ENCODE results near the gene KAT2B. TPM values are rescaled to one million over a fixed set of nuclear protein-coding genes. Genes with fewer than 3 reads are reported as not detected.

The KAT2B gene
- total and polyA plus RNA-seq, 12 donors, result 5.4 to 32.2 (median 20.9) TPM

DNA sequence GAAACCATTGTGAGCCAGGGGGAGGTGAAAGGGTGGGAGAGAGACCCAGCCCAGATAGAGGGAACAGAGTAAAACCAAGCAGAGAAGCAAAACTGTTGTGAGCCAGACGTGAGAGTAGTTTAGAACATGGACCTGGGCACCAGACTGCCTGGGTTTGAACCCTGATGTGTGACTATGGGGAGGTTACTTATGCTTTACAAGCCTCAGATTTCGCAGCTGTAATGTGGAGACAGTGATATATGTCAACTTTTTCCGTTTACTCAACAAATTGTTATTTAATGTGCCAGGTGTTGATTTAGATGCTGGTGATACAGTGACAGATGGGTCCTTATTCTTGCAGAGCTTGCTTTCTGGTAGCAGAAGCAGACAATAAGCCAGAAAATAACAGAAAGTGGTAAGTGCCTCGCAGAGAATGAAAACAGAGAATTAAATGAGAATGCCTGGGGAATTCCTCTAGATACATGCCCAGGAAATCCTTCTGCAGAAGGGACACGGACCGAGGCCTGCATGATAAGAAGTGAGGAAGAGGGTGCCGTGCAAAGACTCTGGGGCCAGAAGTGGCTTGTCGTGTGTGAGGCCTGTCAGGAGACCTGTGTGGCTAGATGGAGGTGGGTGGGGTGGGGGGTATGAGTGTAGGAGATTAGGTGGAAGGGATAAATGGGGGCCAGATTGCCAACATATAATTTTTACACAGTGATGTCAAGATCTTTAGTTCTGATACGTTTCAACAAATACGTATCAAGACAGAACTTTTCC lies 15.0 kb downstream of the KAT2B start:
- H3K36me3 ChIP-seq (replicated peaks in 1 of 2), result no peaks in the 10 kb centered on the region
- TF ChIP-seq, protein P1, sequence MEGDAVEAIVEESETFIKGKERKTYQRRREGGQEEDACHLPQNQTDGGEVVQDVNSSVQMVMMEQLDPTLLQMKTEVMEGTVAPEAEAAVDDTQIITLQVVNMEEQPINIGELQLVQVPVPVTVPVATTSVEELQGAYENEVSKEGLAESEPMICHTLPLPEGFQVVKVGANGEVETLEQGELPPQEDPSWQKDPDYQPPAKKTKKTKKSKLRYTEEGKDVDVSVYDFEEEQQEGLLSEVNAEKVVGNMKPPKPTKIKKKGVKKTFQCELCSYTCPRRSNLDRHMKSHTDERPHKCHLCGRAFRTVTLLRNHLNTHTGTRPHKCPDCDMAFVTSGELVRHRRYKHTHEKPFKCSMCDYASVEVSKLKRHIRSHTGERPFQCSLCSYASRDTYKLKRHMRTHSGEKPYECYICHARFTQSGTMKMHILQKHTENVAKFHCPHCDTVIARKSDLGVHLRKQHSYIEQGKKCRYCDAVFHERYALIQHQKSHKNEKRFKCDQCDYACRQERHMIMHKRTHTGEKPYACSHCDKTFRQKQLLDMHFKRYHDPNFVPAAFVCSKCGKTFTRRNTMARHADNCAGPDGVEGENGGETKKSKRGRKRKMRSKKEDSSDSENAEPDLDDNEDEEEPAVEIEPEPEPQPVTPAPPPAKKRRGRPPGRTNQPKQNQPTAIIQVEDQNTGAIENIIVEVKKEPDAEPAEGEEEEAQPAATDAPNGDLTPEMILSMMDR (IDR thresholded peaks at IDR 0.05), result no peak
- no peak for TF ChIP-seq POLR2A (IDR thresholded peaks at IDR 0.05)
- WGBS, 4 donors, result 51 to 61% (median 59%) methylated on average over 10 of the region's 10 CpGs
- H3K4me1 ChIP-seq (replicated peaks in 1 of 2), result peaks cover 26 to 42% of the 10 kb centered on the region in 2 donors
- intact Hi-C loops (cut with DNase I), result no loop called here
- H3K9me3 ChIP-seq (replicated peaks in 1 of 3), result no peaks in the 10 kb centered on the region
- no peak overlapping the region for H3K4me3 ChIP-seq
- no peak for DNase-seq
- H3K27me3 ChIP-seq, result no peaks in the 10 kb centered on the region
- H3K27ac ChIP-seq, result peak overlapping the region in 3 of 5 donors; percentile 62 to 76 (median 72)

DNA sequence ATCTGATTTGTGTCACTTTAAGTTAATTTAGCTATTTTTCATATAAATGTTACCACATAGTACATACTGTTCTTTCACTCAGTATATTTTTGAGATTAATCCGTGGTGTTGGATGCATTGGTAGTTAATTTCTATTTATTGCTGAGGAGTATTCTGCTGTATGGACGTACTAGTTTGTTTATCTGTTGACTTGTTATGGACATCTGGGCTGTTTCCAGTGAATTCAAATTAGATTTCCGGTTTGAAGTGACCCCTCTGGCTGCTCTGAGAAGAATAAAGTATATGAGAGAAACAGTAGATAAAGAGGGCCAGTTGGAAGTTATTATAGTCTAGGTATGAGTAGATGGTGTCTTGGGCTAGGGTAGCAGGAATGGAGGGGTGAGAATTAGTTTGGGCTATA lies 15.6 kb downstream of the KAT2B start:
- no peaks in the 10 kb centered on the region for H3K9me3 ChIP-seq (replicated peaks in 1 of 3)
- no peak overlapping the region for H3K4me3 ChIP-seq
- H3K4me1 ChIP-seq (replicated peaks in 1 of 2), result peaks cover 26 to 46% of the 10 kb centered on the region in 2 donors
- 61 to 72% (median 68%) methylated on average over 3 of the region's 3 CpGs for WGBS, 4 donors
- H3K27me3 ChIP-seq, result no peaks in the 10 kb centered on the region
- no peak for DNase-seq
- H3K27ac ChIP-seq, result peak overlapping the region in 2 of 5 donors; percentile 72 to 76
- no peak for TF ChIP-seq POLR2A (IDR thresholded peaks at IDR 0.05)
- TF ChIP-seq, protein P1 (IDR thresholded peaks at IDR 0.05), result no peak
- H3K36me3 ChIP-seq (replicated peaks in 1 of 2), result no peaks in the 10 kb centered on the region
- intact Hi-C loops (cut with DNase I), result no loop called here

DNA sequence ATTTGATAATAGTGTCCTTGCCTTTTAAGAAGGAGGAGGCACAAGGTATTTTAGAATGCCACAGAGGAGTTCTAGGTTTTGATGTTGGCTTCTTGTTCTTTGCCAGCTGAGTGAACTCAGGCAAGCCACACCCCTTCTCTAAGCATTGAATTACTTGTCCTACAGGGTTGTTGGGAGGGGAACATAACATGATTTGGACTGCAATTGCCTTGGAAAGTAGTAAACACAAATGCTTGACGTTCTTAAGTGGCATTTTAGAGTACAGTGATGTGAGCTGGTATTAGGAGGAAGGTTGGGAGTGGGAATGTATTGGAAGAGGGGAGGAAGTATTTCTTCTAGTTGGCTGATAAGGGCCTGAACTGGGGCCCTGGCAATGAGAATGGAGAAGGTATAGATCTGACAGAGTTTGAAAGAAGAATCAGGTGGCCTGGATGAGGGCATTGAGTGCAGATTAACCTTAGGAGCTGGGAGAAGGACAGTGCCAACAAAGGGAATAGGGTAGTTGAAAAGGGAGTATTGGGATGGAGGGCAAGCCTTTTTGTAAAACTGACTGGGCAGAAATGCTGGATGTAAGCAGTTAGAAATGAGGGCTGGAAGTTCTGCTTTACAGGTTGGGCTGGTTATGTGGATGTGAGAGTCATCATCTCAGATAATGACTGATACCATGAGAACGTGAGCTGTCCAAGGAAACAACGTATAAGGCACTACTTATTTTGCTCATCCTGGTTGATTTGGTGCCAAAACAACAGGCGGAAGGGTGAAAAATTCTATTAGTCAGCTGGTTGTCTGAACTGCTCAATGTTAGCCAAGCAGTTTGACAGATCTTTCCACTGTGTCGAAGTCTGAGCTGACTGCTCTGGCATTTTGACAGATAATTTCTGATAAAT lies 16.7 kb downstream of the KAT2B start:
- Histone ChIP-seq H3K27me3 (no peaks in the 10 kb centered on the region), H3K4me3 (no peak overlapping the region), H3K9me3 (replicated peaks in 1 of 3) (no peaks in the 10 kb centered on the region), H3K4me1 (replicated peaks in 1 of 2) (peaks cover 26 to 52% of the 10 kb centered on the region in 2 donors), H3K36me3 (replicated peaks in 1 of 2) (no peaks in the 10 kb centered on the region), H3K27ac (peak overlapping the region in 4 of 5 donors; percentile 15 to 72 (median 40))
- WGBS, 4 donors, result 15 to 28% (median 22%) methylated on average over 5 of the region's 5 CpGs
- TF ChIP-seq, protein P1 (IDR thresholded peaks at IDR 0.05), result no peak
- no peak for TF ChIP-seq POLR2A (IDR thresholded peaks at IDR 0.05)
- intact Hi-C loops (cut with DNase I), result no loop called here
- peak in 5 of 7 donors; percentile 25 to 68 (median 51) for DNase-seq

DNA sequence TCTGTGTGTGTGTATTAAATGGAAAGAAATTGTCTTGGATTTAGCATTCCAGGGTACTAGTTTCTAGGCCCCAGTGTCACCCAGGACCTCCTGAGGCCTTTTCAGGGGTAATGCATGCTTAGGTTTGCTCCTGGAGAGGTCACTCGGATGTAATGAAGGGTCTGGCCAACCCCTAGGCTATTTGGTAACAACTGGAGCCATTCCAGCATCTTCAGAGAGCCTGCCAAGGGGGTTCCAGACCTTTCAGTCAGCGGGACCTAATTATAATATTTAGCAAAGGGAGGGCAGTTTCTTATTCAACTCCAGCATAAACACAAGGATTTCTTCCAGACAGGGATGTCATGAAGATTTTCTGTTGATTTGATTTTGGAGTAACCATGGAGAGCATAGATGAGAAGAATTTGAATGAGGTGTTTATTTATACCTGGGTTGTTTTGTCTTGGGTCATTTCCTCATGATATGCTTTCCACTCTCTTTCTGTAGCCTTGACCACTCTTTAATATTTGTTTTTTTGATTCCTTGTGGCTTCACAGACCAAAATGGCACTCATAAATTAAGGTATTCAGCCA lies 17.4 kb downstream of the KAT2B start:
- WGBS, 4 donors, result 36 to 64% (median 56%) methylated on average over 2 of the region's 2 CpGs
- Histone ChIP-seq H3K4me1 (replicated peaks in 1 of 2) (peaks cover 26 to 52% of the 10 kb centered on the region in 2 donors), H3K36me3 (replicated peaks in 1 of 2) (no peaks in the 10 kb centered on the region), H3K27me3 (no peaks in the 10 kb centered on the region), H3K27ac (peak overlapping the region in 3 of 5 donors; percentile 15 to 72 (median 63)), H3K4me3 (no peak overlapping the region), H3K9me3 (replicated peaks in 1 of 3) (no peaks in the 10 kb centered on the region)
- intact Hi-C loops (cut with DNase I), result no loop called here
- DNase-seq, result peak in 2 of 7 donors; percentile 12 to 13
- no peak for TF ChIP-seq POLR2A (IDR thresholded peaks at IDR 0.05)
- TF ChIP-seq, protein P1 (IDR thresholded peaks at IDR 0.05), result no peak
